GM10847 (cell line): Measurements from ENCODE around the gene CDK14.

Source experiments
- POLR2A ChIP-seq: IDR thresholded peaks from 2 replicates; pipeline ENCODE4 v1.6.1; 2011; ENCODE audit not compliant: insufficient read length; ENCODE audit errors: extremely low read depth

The CDK14 gene

DNA sequence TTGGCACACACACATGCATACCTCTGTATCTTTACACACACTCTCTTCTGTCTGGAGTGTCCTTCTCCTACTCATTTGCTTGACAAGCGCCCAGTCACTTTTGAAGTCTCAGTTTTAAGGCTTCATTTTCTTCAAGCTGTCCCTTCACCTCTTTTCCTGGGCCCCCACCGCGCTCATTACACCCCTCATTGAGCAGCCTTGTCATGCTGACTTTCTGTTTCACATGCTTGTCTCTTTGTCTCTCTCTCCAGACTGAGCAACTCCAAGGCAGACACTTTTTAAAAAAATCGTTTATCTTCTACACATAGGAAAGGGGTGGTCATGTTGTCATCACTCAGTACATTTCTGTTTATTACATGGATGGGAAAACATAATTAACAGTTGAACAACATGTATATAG lies 442.9 kb downstream of the CDK14 start:
- no peak for TF ChIP-seq POLR2A

- TF ChIP-seq POLR2A: no peak
Measured at GRCh38 chr7:91041141-91041540, 445.0 kb downstream of the CDK14 start.

- TF ChIP-seq POLR2A: no peak
Measured at GRCh38 chr7:91041901-91042484, 445.9 kb downstream of the CDK14 start.

GRCh38 chr7:91043186-91043585 lies 447.1 kb downstream of the CDK14 start:
- no peak for TF ChIP-seq POLR2A

DNA sequence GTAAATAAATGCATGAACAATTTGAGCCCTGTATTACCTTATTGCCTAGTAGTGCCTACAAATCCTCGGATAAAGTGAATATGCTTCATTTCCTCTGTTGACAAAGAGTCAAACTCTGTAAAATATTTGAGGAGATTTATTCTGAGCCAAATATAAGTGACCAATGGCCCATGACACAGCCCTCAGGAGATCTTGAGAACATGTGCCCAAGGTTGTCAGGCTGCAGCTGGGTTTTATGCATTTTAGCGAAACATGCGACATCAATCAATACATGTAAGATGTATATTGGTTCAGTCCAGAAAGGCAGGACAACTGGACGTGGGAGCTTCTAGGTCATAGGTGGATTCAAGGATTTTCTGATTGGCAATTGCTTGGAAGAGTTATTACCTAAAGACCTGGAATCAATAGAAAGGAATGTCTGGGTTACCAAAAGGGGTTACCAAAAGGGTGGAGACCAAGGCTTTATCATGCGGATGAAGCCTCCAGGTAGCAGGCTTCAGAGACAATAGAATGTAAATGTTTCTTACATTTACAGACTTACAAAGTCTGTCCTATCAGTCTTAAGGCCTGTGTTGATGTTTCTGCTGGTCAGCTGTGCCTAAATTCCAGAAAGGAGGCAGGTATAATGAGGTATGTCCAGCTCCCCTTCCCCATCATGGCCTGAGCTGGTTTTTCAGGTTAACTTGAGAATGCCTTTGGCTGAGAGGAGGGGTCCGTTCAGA lies 448.0 kb downstream of the CDK14 start:
- TF ChIP-seq POLR2A: no peak

GRCh38 chr7:91045606-91046005 lies 449.5 kb downstream of the CDK14 start:
- no peak for TF ChIP-seq POLR2A

DNA sequence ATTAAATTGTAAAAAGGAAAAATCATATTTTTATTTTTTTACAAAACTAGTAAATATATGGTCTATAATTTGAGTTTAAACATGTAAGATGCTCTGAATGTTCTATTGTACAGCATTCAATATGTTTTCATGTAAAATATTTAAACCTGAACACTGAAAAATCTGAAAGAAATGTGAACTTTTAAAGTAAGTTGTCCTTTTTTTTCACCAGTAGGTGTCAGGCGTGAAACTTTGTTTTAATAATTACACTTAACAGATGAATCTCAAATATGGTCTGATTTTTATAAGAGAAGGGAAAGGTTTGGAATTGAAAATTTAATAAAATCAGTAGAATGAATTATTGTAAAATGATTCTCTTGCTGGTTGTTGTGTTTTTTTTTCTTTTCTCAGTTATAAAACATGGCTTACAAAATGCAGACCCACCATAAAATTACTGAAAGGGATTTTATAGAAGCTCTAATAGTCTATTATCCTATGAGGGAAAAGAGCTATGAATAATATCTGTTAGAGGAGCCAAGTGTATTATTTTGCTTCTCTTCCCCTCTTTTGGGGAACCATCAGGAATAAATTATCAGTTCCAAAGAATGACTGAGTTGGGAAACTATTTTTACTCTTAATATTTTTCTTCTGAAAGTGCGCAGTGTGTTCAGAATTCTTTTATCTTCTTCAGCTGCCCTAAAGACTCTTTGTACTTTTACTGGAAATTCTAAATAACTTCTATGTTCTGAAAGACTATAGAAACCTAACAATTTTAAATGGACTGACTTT lies 450.4 kb downstream of the CDK14 start:
- no peak for TF ChIP-seq POLR2A

DNA sequence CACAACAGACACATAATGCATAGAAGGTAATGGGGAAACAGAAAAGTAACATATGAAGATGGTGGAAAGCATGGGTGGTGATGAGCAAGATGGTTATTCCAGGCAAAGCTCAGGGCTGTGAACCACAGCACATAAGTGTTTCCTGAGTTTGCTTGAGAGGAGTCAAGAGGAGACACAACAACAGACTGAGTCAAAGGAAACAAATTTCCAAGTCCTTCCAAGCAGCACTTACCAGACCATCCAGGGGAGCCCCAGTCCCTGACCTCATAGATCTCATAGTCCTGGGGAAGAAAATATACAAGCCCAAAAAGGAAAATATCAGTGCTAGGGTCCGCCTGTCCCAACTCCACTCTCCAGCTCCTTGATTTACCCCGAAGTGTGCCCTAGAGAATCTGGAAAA lies 451.5 kb downstream of the CDK14 start:
- no peak for TF ChIP-seq POLR2A

DNA sequence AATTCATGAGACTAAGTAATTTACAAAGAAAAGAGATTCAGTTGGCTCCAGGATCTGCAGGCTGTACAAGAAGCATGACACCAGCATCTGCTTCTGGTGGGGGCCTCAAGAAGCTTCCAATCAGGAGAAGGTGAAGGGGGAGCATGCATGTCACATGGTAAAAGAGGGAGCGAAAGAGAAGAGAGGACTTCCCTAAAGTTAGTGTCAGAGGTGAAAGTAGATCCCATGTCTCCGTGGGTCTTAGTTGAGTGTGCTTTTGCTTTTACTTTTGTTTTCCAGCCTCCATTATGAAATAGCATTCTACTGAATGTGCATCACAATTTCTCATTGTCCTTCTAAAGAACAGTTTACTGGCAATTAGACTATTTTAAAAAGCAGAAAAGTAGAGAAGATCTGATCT lies 454.6 kb downstream of the CDK14 start:
- no peak for TF ChIP-seq POLR2A

DNA sequence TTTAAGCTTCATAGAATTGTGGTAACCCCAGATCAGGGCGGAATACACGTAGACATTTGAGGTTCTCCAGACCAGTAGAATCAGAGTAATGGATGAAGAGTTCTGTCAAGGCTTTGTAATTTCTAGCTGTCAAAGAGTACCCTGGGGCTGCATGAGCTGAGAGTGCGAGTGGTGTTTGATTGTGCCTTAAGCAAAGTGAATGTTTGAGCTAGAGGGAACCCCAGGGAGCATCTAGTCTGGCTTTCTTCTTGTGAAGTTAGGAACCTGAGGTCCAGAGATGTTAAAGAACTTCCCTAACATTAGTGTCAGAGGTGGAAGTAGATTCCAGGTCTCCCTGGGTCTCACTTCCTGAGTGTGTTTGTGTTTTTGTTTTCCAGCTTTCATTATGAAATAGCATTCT lies 455.8 kb downstream of the CDK14 start:
- TF ChIP-seq POLR2A: no peak

GRCh38 chr7:91054374-91054773 lies 458.3 kb downstream of the CDK14 start:
- no peak for TF ChIP-seq POLR2A

GRCh38 chr7:91055219-91055618 lies 459.1 kb downstream of the CDK14 start:
- no peak for TF ChIP-seq POLR2A

- TF ChIP-seq POLR2A: no peak
Measured at GRCh38 chr7:91062713-91063112, 466.6 kb downstream of the CDK14 start.

DNA sequence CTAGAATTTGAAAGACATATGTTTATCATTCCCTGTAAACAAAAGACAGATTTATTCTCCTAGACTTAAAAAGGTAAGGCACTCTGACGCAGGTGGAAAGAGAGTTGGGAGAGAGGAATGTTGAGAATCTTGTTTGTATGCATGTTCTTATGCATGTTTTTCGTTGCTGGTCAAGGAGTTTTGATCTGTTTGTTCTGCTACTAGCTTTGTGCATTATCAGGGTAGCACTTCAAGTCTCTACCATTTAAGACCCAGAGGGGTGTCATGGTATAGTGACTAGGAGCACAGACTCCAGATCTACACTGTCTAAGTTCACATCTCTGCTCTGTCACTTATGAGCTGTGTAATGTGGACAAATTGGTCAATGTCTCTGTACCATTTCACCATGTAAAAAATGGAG lies 467.9 kb downstream of the CDK14 start:
- no peak for TF ChIP-seq POLR2A

DNA sequence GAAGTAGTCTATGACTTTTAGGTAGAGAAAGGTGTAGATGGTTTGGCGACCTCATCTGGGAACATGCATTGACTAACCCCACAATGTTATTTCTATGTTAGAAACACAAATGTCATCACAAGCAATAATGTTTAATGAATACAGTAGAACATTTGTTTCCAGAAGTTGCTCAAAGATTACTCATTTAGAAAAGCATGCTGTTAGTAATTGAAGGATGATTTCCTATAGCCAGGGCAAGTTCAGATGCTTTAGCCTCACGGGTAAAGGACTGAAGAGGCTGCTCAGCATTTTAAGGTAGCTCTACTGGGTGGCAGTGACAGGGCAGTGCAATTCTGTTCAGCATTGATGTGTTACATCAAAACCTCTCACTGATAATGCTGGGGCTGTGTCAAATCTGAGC lies 468.8 kb downstream of the CDK14 start:
- no peak for TF ChIP-seq POLR2A

GRCh38 chr7:91066627-91067026 lies 470.5 kb downstream of the CDK14 start:
- no peak for TF ChIP-seq POLR2A
